K562 (cell line): ENCODE measurements around the gene GART. TPM values are rescaled to one million over a fixed set of nuclear protein-coding genes. Genes with fewer than 3 reads are reported as not detected.

Experiments
- ATF7 ChIP-seq: fragments of 450-650 bp; IDR thresholded peaks from 2 replicates; pipeline ENCODE4 v1.7.1; 2014; ENCODE audit warnings: mild to moderate bottlenecking, moderate library complexity
- FOXK2 ChIP-seq, 2 experiments: fragments of 450-650 bp; IDR thresholded peaks in 1 of 2; conservative IDR thresholded peaks in 1 of 2; 2 replicates each; pipeline ENCODE4 v1.6.1; 2016; ENCODE audit warnings: low read depth in 2 of 2, mild to moderate bottlenecking in 1 of 2
- HDGF ChIP-seq: fragments of 450-650 bp; IDR thresholded peaks from 2 replicates; pipeline ENCODE4 v1.6.1; 2016
- HMG20A ChIP-seq: fragments of 450-650 bp; formaldehyde crosslinking; conservative IDR thresholded peaks from 2 replicates; pipeline ENCODE4 v1.4.0; 2020; ENCODE audit warnings: mild to moderate bottlenecking, mixed read lengths
- HOXB6 ChIP-seq: fragments of 250-450 bp; sonication (Bioruptor Pico); IDR thresholded peaks from 2 replicates; pipeline ENCODE4 v1.5.1; 2022; ENCODE audit warnings: mild to moderate bottlenecking, borderline replicate concordance
- HSF4 ChIP-seq: fragments of 250-450 bp; sonication (Bioruptor Pico); IDR thresholded peaks from 2 replicates; pipeline ENCODE4 v2.1.2; 2022; ENCODE audit warnings: mild to moderate bottlenecking, moderate library complexity, borderline replicate concordance
- KAT8 ChIP-seq: fragments of 450-650 bp; IDR thresholded peaks from 2 replicates; pipeline ENCODE4 v1.6.1; 2016; ENCODE audit warnings: low read depth, mild to moderate bottlenecking
- MTF1 ChIP-seq: fragments of 250-450 bp; sonication (Bioruptor Pico); IDR thresholded peaks from 2 replicates; pipeline ENCODE4 v1.9.0; 2021; ENCODE audit warnings: moderate library complexity, mild to moderate bottlenecking, inconsistent platforms, borderline replicate concordance
- NCOA2 ChIP-seq, 2 experiments: fragments of 450-650 bp; IDR thresholded peaks; 2 replicates each; pipeline ENCODE4 v1.6.1; 2018; ENCODE audit warnings: mild to moderate bottlenecking in 2 of 2, moderate library complexity in 1 of 2; ENCODE audit not compliant: partially characterized antibody in 2 of 2
- POLR2H ChIP-seq: IDR thresholded peaks from 2 replicates; pipeline ENCODE4 v1.6.1; 2016; ENCODE audit warnings: missing genetic modification characterization, low read depth, mild to moderate bottlenecking, control low read depth, missing compliant biosample characterization, moderate library complexity
- PTBP1 ChIP-seq: fragments of 200-400 bp; formaldehyde crosslinking; IDR thresholded peaks from 2 replicates; pipeline ENCODE4 v1.6.1; 2017; ENCODE audit warnings: low read depth, low read length
- RBM14 ChIP-seq: fragments of 200-400 bp; formaldehyde crosslinking; IDR thresholded peaks from 2 replicates; pipeline ENCODE4 v1.6.1; 2018; ENCODE audit warnings: low read depth, mild to moderate bottlenecking, low read length, moderate library complexity, borderline replicate concordance; ENCODE audit not compliant: insufficient read depth
- RCOR1 ChIP-seq, 2 experiments: IDR thresholded peaks; 2 replicates each; pipeline ENCODE4 v1.6.1; 2012; ENCODE audit warnings: low read depth in 2 of 2, low read length in 2 of 2, borderline replicate concordance in 1 of 2, improper control_type of control experiment in 1 of 2
- RFX1 ChIP-seq: fragments of 450-650 bp; IDR thresholded peaks from 2 replicates; pipeline ENCODE4 v1.6.1; 2016; ENCODE audit warnings: mild to moderate bottlenecking, moderate library complexity
- SMARCA5 ChIP-seq: fragments of 450-650 bp; IDR thresholded peaks from 2 replicates; pipeline ENCODE4 v1.6.1; 2016
- SRF ChIP-seq, 2 experiments: fragments of 250-450, 450-650 bp in 1 of 2; sonication (Bioruptor Pico) in 1 of 2; sonication (generic) in 1 of 2; formaldehyde crosslinking; IDR thresholded peaks; 2 replicates each; pipeline versions ENCODE4 v1.5.0 to v1.5.1; 2020 to 2022; ENCODE audit warnings: mild to moderate bottlenecking in 1 of 2, missing genetic modification reagents in 1 of 2
- STAT5B ChIP-seq: fragments of 250-450 bp; sonication (Bioruptor Pico); IDR thresholded peaks from 2 replicates; pipeline ENCODE4 v1.8.0; 2021; ENCODE audit warnings: mild to moderate bottlenecking, inconsistent platforms
- TAF1 ChIP-seq: IDR thresholded peaks from 2 replicates; pipeline ENCODE4 v1.6.1; 2011; ENCODE audit warnings: mild to moderate bottlenecking, low read length, moderate library complexity; ENCODE audit not compliant: insufficient read depth, control insufficient read depth, severe bottlenecking; ENCODE audit errors: extremely low read depth
- ZBTB5 ChIP-seq: fragments of 450-650 bp; IDR thresholded peaks from 2 replicates; pipeline ENCODE4 v1.6.1; 2017; ENCODE audit warnings: antibody characterized with exemption
- ZNF277 ChIP-seq: fragments of 250-450 bp; sonication (Bioruptor Pico); IDR thresholded peaks from 2 replicates; pipeline ENCODE4 v1.8.0; 2022; ENCODE audit warnings: inconsistent platforms, mild to moderate bottlenecking, moderate library complexity, borderline replicate concordance
- ZNF584 ChIP-seq: fragments of 200-800 bp; sonication (Bioruptor generic); IDR thresholded peaks from 2 replicates; pipeline ENCODE4 v1.6.1; 2016; ENCODE audit warnings: low read depth, mild to moderate bottlenecking, missing genetic modification characterization, missing compliant biosample characterization
- ZNF655 ChIP-seq: fragments of 250-450 bp; sonication (Bioruptor Pico); IDR thresholded peaks from 2 replicates; pipeline ENCODE4 v1.5.0; 2021
- polyA plus RNA-seq, 8 experiments: library from polyadenylated mRNA; depleted of rRNA in 4 of 8; stranded (reverse) in 5 of 8; unstranded in 3 of 8; fragments of >200 nt; fragmentation: Nextera tagmentation in 2 of 8; fragmentation: Illumina TruSeq in 1 of 8; extraction: Ambion mirVana in 2 of 8; extraction: Trizol in 1 of 8; gene quantifications; 2 replicates each; pipeline versions ENCODE4 v1.2.1 to v1.2.3, GENCODE V29; 2011 to 2014; ENCODE audit warnings: inconsistent platforms in 1 of 8, missing spikeins in 1 of 8
- total RNA-seq, 7 experiments: library from RNA; depleted of rRNA in 6 of 7; stranded (reverse); fragments of >200 nt in 6 of 7; fragmentation: Illumina TruSeq in 2 of 7; extraction: Trizol in 2 of 7; gene quantifications; 2 replicates each; pipeline versions ENCODE4 v1.2.1 to v1.2.3, GENCODE V29; 2011 to 2021; ENCODE audit warnings: low replicate concordance in 1 of 7

Gene GART
- total and polyA plus RNA-seq, 9 of the 15 experiments (the other 6 are each of a cell fraction or from before 2014, with no cell fraction given): 141 to 429 (median 349) TPM

GRCh38 chr21:33541756-33542639, at the start of gene GART (continued):
- peak in 1 of 2 experiments; percentile 48; a peak in 1 of 4 replicates for TF ChIP-seq RCOR1 (IDR thresholded peaks at IDR 0.05; ENCODE audit: borderline replicate concordance in 1 of 2, low read depth in 2 of 2, low read length in 2 of 2)
- peak; percentile 53 to 85; a peak in 3 of 4 replicates for TF ChIP-seq FOXK2 (conservative IDR thresholded peaks at IDR 0.05 in 1 of 2, IDR thresholded peaks at IDR 0.05 in 1 of 2; ENCODE audit: low read depth in 2 of 2)
- TF ChIP-seq TAF1: peak; percentile 97
- TF ChIP-seq HDGF: no peak
- no peak for TF ChIP-seq SMARCA5
- TF ChIP-seq SRF (CRISPR knock-in tag; IDR thresholded peaks at IDR 0.05): peak in 1 of 2 experiments; percentile 83; a peak in 1 of 4 replicates
- TF ChIP-seq STAT5B (CRISPR knock-in tag): no peak
- no peak for TF ChIP-seq ATF7
- no peak for TF ChIP-seq ZNF655 (CRISPR knock-in tag)
- no peak for TF ChIP-seq KAT8
- no peak for TF ChIP-seq HOXB6 (CRISPR knock-in tag)
- TF ChIP-seq ZBTB5: no peak
- TF ChIP-seq ZNF277: no peak
- no peak for TF ChIP-seq MTF1 (CRISPR knock-in tag)
- no peak for TF ChIP-seq ZNF584 (CRISPR knock-in tag)
- TF ChIP-seq RBM14: no peak
- no peak for TF ChIP-seq RFX1
- TF ChIP-seq PTBP1: no peak
- TF ChIP-seq NCOA2 (IDR thresholded peaks at IDR 0.05; ENCODE audit: partially characterized antibody in 2 of 2): no peak
- TF ChIP-seq POLR2H (tag): peak; percentile 60; the same call in 1 of the 2 replicates
- 0 out of 2 replicates have a peak, but pooled peaks have one; percentile 5 for TF ChIP-seq HMG20A
- TF ChIP-seq HSF4 (CRISPR knock-in tag): no peak
